Suprapubic skin (tissue), 4 donors: Measurements from ENCODE around the gene ERC2.

Experiments
- EP300 ChIP-seq: sonication (generic); formaldehyde crosslinking; IDR thresholded peaks from one replicate; pipeline ENCODE4 v1.6.1; 2017; ENCODE audit warnings: antibody characterized with exemption
- POLR2A ChIP-seq, 2 donors: fragments of 450-650 bp; IDR thresholded peaks; one replicate each; pipeline ENCODE4 v1.6.1; 2017; ENCODE audit warnings: antibody characterized with exemption in 2 of 2, mild to moderate bottlenecking in 2 of 2, moderate library complexity in 2 of 2
- POLR2AphosphoS5 ChIP-seq, 3 donors: sonication (generic); formaldehyde crosslinking; IDR thresholded peaks; one replicate each; pipeline ENCODE4 v1.6.1; 2017; ENCODE audit warnings: antibody characterized with exemption in 3 of 3
- TF ChIP-seq, protein P1 (sequence below), 2 donors: fragments of 200-600 bp in 1 of 2; fragments of 450-650 bp in 1 of 2; sonication (generic) in 1 of 2; IDR thresholded peaks; one replicate each; pipeline ENCODE4 v1.5.1; 2016 to 2019; ENCODE audit warnings: antibody characterized with exemption in 2 of 2, mild to moderate bottlenecking in 1 of 2, moderate library complexity in 1 of 2

DNA sequence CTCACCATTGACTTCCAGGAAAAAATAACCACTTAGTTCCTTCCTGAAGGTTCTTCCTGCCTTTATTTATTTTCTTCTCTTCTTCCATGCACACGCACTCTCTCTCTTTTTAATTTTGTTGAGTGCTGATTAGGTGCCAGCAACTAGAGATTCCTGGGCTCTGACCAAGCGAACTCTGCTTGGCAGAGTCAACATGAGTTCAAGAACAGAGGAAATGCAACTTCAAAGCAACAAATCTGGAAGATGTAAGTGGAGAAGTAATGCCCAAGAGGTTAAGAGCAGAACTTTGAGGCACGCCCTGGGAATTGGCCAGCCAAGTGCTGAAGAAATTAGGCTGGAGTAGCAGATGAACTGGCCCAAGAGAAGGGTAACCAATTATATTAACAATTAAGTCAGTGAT, 8.5 kb downstream of the ERC2 start:
- TF ChIP-seq, protein P1, sequence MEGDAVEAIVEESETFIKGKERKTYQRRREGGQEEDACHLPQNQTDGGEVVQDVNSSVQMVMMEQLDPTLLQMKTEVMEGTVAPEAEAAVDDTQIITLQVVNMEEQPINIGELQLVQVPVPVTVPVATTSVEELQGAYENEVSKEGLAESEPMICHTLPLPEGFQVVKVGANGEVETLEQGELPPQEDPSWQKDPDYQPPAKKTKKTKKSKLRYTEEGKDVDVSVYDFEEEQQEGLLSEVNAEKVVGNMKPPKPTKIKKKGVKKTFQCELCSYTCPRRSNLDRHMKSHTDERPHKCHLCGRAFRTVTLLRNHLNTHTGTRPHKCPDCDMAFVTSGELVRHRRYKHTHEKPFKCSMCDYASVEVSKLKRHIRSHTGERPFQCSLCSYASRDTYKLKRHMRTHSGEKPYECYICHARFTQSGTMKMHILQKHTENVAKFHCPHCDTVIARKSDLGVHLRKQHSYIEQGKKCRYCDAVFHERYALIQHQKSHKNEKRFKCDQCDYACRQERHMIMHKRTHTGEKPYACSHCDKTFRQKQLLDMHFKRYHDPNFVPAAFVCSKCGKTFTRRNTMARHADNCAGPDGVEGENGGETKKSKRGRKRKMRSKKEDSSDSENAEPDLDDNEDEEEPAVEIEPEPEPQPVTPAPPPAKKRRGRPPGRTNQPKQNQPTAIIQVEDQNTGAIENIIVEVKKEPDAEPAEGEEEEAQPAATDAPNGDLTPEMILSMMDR (IDR thresholded peaks at IDR 0.05) = no peak
- TF ChIP-seq POLR2A (IDR thresholded peaks at IDR 0.05) (no peak), EP300 (no peak), POLR2AphosphoS5 (IDR thresholded peaks at IDR 0.05) (no peak)
